OCI-LY7 (cell line): Measurements from ENCODE around the gene FAM227B.

Experiments used
- CTCF ChIP-seq: fragments of 200-600 bp; sonication (generic); conservative IDR thresholded peaks from 2 replicates; pipeline ENCODE4 v1.5.1; 2014; ENCODE audit warnings: mild to moderate bottlenecking, antibody characterized with exemption, low read length, moderate library complexity, mixed read lengths
- EZH2phosphoT487 ChIP-seq: fragments of 200-600 bp; sonication (generic); IDR thresholded peaks from 2 replicates; pipeline ENCODE4 v1.6.1; 2018; ENCODE audit warnings: low read depth, borderline replicate concordance, mild to moderate bottlenecking, mixed run types, antibody characterized with exemption, low read length, moderate library complexity, mixed read lengths

- TF ChIP-seq CTCF (no peak), EZH2phosphoT487 (no peak)
These were observed 311.9 kb downstream of the FAM227B start for GRCh38 chr15:49308686-49309085.
